NT2/D1 (cell line): Measurements from ENCODE around the gene TMEM269.

Source experiments
- YY1 ChIP-seq: IDR thresholded peaks from 2 replicates; pipeline ENCODE4 v1.6.1; 2011; ENCODE audit not compliant: insufficient read length, insufficient read depth
- ZNF274 ChIP-seq: IDR thresholded peaks from 2 replicates; pipeline ENCODE4 v1.6.1; 2011; ENCODE audit warnings: mild to moderate bottlenecking, low read depth, low read length

DNA sequence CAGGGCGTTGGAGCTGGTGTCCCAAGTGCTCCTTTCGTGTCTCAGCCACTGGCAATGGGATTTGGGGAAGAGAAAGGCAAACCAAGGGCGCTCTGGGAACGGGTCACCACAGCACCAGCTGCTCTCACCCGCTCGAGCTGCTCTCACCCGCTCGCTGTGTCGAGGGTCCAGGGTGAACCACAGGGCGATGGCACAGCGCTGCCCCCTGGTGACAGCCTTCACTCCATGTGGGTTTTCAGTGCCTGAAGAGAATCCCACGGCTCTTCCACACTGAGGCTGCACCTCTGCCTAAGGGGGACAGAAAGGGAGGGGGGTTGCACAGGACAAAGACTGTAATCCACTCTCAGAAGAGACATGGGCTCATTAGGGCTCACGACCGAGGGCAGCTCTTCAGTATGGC is 37.7 kb upstream of the TMEM269 start:
- no peak for TF ChIP-seq ZNF274
- TF ChIP-seq YY1 = no peak
